ENCODE measurements around the gene SEMA4C.

SEMA4C gene

GRCh38 chr2:96816127-96816835 is 53.6 kb downstream of the SEMA4C start, which contains the start of gene CNNM3:
Gene CNNM3 (plus strand): TSS chr2:96816268. CDS start chr2:96816278, 10 bp downstream.
- TF ChIP-seq, protein P1, sequence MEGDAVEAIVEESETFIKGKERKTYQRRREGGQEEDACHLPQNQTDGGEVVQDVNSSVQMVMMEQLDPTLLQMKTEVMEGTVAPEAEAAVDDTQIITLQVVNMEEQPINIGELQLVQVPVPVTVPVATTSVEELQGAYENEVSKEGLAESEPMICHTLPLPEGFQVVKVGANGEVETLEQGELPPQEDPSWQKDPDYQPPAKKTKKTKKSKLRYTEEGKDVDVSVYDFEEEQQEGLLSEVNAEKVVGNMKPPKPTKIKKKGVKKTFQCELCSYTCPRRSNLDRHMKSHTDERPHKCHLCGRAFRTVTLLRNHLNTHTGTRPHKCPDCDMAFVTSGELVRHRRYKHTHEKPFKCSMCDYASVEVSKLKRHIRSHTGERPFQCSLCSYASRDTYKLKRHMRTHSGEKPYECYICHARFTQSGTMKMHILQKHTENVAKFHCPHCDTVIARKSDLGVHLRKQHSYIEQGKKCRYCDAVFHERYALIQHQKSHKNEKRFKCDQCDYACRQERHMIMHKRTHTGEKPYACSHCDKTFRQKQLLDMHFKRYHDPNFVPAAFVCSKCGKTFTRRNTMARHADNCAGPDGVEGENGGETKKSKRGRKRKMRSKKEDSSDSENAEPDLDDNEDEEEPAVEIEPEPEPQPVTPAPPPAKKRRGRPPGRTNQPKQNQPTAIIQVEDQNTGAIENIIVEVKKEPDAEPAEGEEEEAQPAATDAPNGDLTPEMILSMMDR (IDR thresholded peaks at IDR 0.05; ENCODE audit: low read depth, low read length) = peak; percentile 55
- in situ Hi-C loops (cut with HindIII; ENCODE audit: low sequenced_read_pairs) = loop anchor here (25.0 kb wide), 2 partner anchors 129 to 254 kb away; no protein-coding TSS in a partner anchor
- peak; percentile 93 for DNase-seq (ENCODE audit: low read depth, low spot score)
- peak within 1 kb of the TSS; percentile 47 for H3K4me3 ChIP-seq (ENCODE audit: low read depth, low read length)

DNA sequence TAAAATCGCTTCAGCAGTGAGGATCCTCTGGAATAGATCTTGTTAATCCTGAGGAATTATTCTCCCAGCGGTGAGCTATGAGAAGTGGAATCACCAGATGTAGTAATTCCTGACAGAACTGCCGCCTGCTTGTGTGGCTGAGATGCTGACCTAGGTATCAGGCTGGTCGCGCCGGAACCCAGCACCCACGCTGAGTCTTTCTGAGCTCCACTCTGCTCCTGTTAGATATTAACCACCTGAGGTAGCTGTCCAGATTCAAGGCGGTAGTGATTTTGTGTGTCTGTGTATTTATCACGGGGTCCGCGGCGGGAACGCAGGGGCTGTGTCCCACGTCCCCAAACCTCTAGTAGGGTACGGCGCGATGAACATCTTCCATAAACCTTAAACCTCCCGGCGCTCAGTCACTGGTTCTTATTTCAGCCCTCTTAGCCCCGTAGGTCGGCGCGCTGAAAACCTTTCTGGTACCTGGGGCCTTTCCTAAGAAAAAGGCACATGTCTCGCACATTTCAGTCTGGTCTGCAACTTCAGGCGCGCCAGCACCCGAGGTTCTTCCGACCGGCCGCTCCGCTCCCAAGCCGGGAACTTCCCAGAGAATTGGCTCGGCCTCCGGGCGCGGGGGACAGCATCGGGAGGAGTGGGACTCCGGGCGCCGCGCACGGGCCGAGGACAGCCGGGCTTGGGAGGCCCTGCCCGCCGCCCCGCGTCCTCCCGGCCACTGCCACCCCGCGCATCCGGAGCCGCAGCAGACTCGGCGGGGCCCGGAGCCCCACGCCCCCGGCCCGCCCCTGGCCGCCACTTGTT is 54.4 kb downstream of the SEMA4C start:
- in situ Hi-C loops (cut with HindIII; ENCODE audit: low sequenced_read_pairs) = loop anchor here (25.0 kb wide), 2 partner anchors 128 to 253 kb away; no protein-coding TSS in a partner anchor
- DNase-seq (ENCODE audit: low read depth, low spot score) = peak; percentile 61
- peak overlapping the region; percentile 47 for H3K4me3 ChIP-seq (ENCODE audit: low read depth, low read length)
- TF ChIP-seq, protein P1 (IDR thresholded peaks at IDR 0.05; ENCODE audit: low read depth, low read length) = no peak

- DNase-seq (ENCODE audit: low read depth, low spot score) = no peak
- TF ChIP-seq, protein P1 (IDR thresholded peaks at IDR 0.05; ENCODE audit: low read depth, low read length) = no peak
- H3K4me3 ChIP-seq (ENCODE audit: low read depth, low read length) = no peak overlapping the region
- in situ Hi-C loops (cut with HindIII; ENCODE audit: low sequenced_read_pairs) = loop anchor here (25.0 kb wide), 2 partner anchors 126 to 251 kb away; no protein-coding TSS in a partner anchor
These were observed 56.2 kb downstream of the SEMA4C start for GRCh38 chr2:96813656-96814055.

- H3K4me3 ChIP-seq (ENCODE audit: low read depth, low read length) = no peak overlapping the region
- TF ChIP-seq, protein P1 (IDR thresholded peaks at IDR 0.05; ENCODE audit: low read depth, low read length) = no peak
- in situ Hi-C loops (cut with HindIII; ENCODE audit: low sequenced_read_pairs) = loop anchor here (25.0 kb wide), 2 partner anchors 125 to 250 kb away; no protein-coding TSS in a partner anchor
- DNase-seq (ENCODE audit: low read depth, low spot score) = no peak
These were observed 58.0 kb downstream of the SEMA4C start for GRCh38 chr2:96811917-96812316.

GRCh38 chr2:96810783-96811192 is 59.1 kb downstream of the SEMA4C start:
- H3K4me3 ChIP-seq (ENCODE audit: low read depth, low read length) = no peak overlapping the region
- in situ Hi-C loops (cut with HindIII; ENCODE audit: low sequenced_read_pairs) = loop anchor here (25.0 kb wide), 2 partner anchors 123 to 248 kb away; no protein-coding TSS in a partner anchor
- TF ChIP-seq, protein P1 (IDR thresholded peaks at IDR 0.05; ENCODE audit: low read depth, low read length) = no peak
- no peak for DNase-seq (ENCODE audit: low read depth, low spot score)
